ENCODE results near the gene SHISA7. TPM values are rescaled to one million over a fixed set of nuclear protein-coding genes. Genes with fewer than 3 reads are reported as not detected.
A peak's percentile ranks its signal among the peaks of the same experiment; 100 is the strongest.

SHISA7 gene
- total RNA-seq, 4 donors from 2014 or later, result not detected

DNA sequence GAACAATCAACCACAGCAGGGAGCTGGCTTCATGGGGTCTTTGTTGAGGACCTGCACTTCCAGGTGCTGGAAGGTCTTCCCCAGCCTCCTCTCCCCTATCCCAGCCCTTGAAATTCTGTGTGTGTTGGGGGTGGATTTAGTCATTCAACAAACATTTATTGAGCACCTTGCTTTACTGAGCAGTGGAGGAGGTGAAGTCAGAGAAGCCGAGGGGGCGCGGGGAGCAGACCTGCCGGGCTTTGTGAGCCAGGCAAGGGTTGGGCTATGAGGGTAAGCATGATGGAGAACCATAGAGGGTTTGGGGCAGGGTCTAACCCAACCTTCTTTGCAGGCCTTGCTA is 24.9 kb upstream of the SHISA7 start:
- intact Hi-C loops (cut with DNase I), result loop anchor here (5.0 kb wide), 1 partner anchor 34 kb away; no protein-coding TSS in a partner anchor
- Histone ChIP-seq H3K4me1 (peaks cover 8 to 10% (median 9%) of the 10 kb centered on the region in 3 donors), H3K27me3 (no peaks in the 10 kb centered on the region), H3K9me3 (no peaks in the 10 kb centered on the region), H3K4me3 (no peak overlapping the region), H3K36me3 (no peaks in the 10 kb centered on the region), H3K27ac (no peak overlapping the region)
- no peak for DNase-seq
- no peak for TF ChIP-seq POLR2A (IDR thresholded peaks at IDR 0.05)
- TF ChIP-seq, protein P1, sequence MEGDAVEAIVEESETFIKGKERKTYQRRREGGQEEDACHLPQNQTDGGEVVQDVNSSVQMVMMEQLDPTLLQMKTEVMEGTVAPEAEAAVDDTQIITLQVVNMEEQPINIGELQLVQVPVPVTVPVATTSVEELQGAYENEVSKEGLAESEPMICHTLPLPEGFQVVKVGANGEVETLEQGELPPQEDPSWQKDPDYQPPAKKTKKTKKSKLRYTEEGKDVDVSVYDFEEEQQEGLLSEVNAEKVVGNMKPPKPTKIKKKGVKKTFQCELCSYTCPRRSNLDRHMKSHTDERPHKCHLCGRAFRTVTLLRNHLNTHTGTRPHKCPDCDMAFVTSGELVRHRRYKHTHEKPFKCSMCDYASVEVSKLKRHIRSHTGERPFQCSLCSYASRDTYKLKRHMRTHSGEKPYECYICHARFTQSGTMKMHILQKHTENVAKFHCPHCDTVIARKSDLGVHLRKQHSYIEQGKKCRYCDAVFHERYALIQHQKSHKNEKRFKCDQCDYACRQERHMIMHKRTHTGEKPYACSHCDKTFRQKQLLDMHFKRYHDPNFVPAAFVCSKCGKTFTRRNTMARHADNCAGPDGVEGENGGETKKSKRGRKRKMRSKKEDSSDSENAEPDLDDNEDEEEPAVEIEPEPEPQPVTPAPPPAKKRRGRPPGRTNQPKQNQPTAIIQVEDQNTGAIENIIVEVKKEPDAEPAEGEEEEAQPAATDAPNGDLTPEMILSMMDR (IDR thresholded peaks at IDR 0.05), result peak in 2 of 6 experiments; percentile 2 to 22
- WGBS, 2 donors, result 8% methylated on average over 4 of the region's 4 CpGs; no CpG with 5 or more reads in 1 of the 2 donors

DNA sequence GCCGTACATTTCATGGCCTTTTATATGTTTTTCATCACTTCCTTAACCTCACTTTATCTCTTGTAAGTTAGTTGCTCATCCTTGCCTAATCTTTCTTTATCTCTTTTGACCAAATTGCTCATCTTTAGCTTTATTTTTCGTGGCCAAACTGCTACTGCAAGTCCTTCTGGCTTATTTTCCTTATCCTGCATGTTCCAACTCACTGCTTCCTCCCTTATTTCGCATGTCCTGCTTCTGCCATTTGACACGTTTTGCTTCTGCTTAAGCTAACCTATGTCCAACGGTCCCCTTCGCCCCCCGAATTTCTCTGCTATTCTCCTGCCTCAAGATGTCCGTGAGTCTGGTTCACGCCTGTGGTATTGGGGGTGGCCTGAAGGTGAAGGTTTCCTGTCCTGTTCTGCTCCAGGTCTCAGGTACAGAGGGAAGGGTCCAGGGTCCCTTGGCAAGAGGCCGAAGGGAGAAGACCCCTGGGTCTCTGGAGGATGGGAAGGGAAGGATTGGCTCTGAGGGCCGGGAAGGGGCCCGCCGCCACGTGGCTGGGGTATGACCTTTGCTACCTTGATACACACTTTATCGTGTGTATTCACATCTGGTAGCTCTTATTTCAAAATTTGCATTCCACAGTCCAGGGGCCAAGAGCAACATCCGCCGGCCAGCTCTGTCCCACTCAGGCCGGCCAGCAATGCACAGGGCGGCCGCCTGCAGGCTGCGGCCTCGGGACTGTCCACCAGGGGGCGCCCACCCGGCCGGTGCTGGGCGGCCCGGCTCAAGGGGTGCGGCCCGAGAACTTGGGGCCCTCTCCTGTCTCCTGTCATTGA is 24.3 kb upstream of the SHISA7 start:
- no peak for TF ChIP-seq POLR2A (IDR thresholded peaks at IDR 0.05)
- TF ChIP-seq, protein P1 (IDR thresholded peaks at IDR 0.05), result peak; percentile 95 to 100 (median 96)
- intact Hi-C loops (cut with DNase I), result loop anchor here (5.0 kb wide), 1 partner anchor 35 kb away; no protein-coding TSS in a partner anchor
- peaks cover 8 to 12% (median 9%) of the 10 kb centered on the region in 3 donors for H3K4me1 ChIP-seq
- H3K27me3 ChIP-seq, result no peaks in the 10 kb centered on the region
- H3K9me3 ChIP-seq, result no peaks in the 10 kb centered on the region
- no peak for DNase-seq
- H3K27ac ChIP-seq, result no peak overlapping the region
- no peaks in the 10 kb centered on the region for H3K36me3 ChIP-seq
- no peak overlapping the region for H3K4me3 ChIP-seq
- 35 to 67% methylated on average over 9 to 17 of the region's 29 CpGs for WGBS, 2 donors

DNA sequence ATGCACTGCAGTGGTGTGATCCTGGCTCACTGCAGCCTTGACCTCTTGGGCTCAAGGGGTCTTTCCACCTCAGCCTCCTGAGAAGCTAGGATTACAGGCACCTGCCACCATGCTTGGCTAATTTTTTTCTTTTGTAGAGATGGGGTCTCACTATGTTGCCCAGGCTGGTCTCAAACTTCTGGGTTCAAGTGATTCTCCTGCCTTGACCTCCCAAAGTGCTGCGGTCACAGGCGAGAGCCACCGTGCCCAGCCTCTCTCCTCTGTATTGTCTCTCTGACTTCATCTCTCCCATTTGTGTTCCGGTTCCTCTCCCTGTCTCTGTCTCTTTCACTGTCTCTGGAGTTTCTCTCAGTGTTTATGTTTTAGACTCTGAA is 23.1 kb upstream of the SHISA7 start:
- Histone ChIP-seq H3K4me3 (no peak overlapping the region), H3K9me3 (no peaks in the 10 kb centered on the region), H3K27me3 (no peaks in the 10 kb centered on the region), H3K27ac (no peak overlapping the region), H3K4me1 (peaks cover 12 to 18% (median 14%) of the 10 kb centered on the region in 3 donors), H3K36me3 (no peaks in the 10 kb centered on the region)
- WGBS, 2 donors, result 83 to 98% methylated on average over 4 of the region's 4 CpGs
- no peak for TF ChIP-seq POLR2A (IDR thresholded peaks at IDR 0.05)
- TF ChIP-seq, protein P1 (IDR thresholded peaks at IDR 0.05), result no peak
- intact Hi-C loops (cut with DNase I), result loop anchor here (5.0 kb wide), 1 partner anchor 36 kb away; no protein-coding TSS in a partner anchor
- no peak for DNase-seq

DNA sequence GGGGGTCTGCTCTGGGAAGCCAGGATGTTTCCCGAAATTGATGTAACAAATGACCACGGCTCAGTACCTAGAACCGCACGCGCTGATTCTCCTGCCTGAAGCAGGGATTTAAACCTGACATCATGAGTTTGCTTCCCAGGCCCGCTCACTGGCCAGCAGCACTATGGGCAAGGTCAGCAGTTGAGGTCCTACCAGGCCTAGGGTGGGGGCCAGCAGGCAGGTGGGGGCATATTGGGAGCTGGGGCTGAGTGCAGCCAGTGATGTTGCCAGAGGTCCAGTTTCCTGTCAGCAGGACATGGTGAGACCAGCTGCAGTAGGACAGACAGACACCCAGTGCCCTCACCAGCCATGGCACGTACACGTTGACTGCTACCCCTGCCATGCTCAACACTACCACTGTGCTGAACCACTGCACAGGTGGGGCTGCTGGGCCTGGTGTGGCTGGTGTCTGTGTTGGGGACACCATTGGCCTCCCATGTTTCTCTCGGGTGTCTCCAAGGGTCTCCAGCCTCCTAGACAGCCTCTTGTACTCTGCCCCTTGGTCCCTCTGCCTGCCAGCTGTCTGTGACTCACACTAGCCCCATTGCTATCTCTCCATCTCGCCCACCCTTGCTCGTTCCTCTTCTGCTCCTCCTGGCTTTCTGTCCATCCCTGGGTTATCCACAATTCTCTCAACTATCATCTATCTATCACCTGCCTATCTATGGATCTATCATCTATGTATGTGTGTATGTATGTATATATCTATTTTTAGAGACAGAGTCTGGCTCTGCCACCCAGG is 22.6 kb upstream of the SHISA7 start:
- intact Hi-C loops (cut with DNase I), result loop anchor here (5.0 kb wide), 1 partner anchor 37 kb away; no protein-coding TSS in a partner anchor
- DNase-seq, result no peak
- Histone ChIP-seq H3K36me3 (no peaks in the 10 kb centered on the region), H3K9me3 (no peaks in the 10 kb centered on the region), H3K27ac (no peak overlapping the region), H3K4me3 (no peak overlapping the region), H3K4me1 (peaks cover 14 to 23% (median 20%) of the 10 kb centered on the region in 3 donors), H3K27me3 (no peaks in the 10 kb centered on the region)
- 62 to 64% methylated on average over 5 of the region's 11 CpGs for WGBS, 2 donors
- TF ChIP-seq POLR2A (IDR thresholded peaks at IDR 0.05), result no peak
- TF ChIP-seq, protein P1 (IDR thresholded peaks at IDR 0.05), result no peak

DNA sequence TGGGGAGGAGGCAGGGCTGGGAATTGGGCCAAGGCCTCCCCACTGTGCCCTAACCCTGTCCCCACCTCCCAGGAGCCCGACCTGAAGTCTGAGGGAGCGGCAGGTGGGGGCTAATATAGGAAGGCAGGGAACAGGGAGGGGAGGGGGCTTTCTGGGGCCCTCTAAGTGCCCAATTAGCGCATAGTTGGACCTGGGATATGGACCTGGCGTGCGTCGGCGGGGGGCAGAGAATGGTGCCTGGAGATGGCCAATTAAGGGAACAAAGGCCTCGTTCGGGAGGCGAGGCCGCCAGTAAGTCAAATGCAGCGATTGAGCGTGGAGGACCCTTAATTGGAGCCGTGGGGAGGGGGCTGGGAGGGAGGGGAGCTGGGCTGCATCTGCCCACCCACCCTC is 21.6 kb upstream of the SHISA7 start, which contains the start of gene C19orf85:
C19orf85 (minus strand) TSS at position 90 of the 393 bp plus-strand sequence. CDS start 197 bp downstream, outside the sequence.
- H3K27ac ChIP-seq, result no peak within 1 kb of the TSS
- intact Hi-C loops (cut with DNase I), result loop anchor here (5.0 kb wide), 1 partner anchor 38 kb away; no protein-coding TSS in a partner anchor
- TF ChIP-seq, protein P1 (IDR thresholded peaks at IDR 0.05), result no peak
- no peak for TF ChIP-seq POLR2A (IDR thresholded peaks at IDR 0.05)
- DNase-seq, result no peak
- no peaks in the 10 kb centered on the region for H3K36me3 ChIP-seq
- 63 to 75% methylated on average over 6 to 13 of the region's 14 CpGs for WGBS, 2 donors
- no peak within 1 kb of the TSS for H3K4me3 ChIP-seq
- peaks cover 22 to 33% (median 24%) of the 10 kb centered on the region in 3 donors for H3K4me1 ChIP-seq
- no peaks in the 10 kb centered on the region for H3K27me3 ChIP-seq
- no peaks in the 10 kb centered on the region for H3K9me3 ChIP-seq

All from esophagus squamous epithelium (tissue), 5 donors.